Adrenal gland (tissue), 12 donors: Measurements from ENCODE around the gene RAP1GAP2. TPM values are rescaled to one million over a fixed set of nuclear protein-coding genes. Genes with fewer than 3 reads are reported as not detected.
"Not testable (repeated sequence)": the region's sequence is repeated elsewhere in the genome, so short reads cannot be mapped to it uniquely, and the experiment has no call there.

Experiments
- DNase-seq, 7 donors: peaks; one replicate each; pipeline ENCODE4 v3.0.0-alpha.2; 2019 to 2020
- H3K27ac ChIP-seq, 5 donors: fragments of 200-600 bp; sonication (generic) in 4 of 5; 1 replicate in 3 of 5; 2 replicates in 2 of 5; pipeline versions ENCODE4 v1.5.1 to v1.8.0; 2016 to 2020; ENCODE audit warnings: mild to moderate bottlenecking in 1 of 5
- H3K27me3 ChIP-seq: fragments of 200-600 bp; 2 replicates; pipeline ENCODE4 v1.8.0; 2021
- H3K36me3 ChIP-seq, 2 donors: fragments of 200-600 bp; replicated peaks in 1 of 2; 1 replicate in 1 of 2; 2 replicates in 1 of 2; pipeline versions ENCODE4 v1.5.1 to v1.8.0; 2018 to 2022
- H3K4me1 ChIP-seq, 2 donors: fragments of 200-600 bp; replicated peaks in 1 of 2; 1 replicate in 1 of 2; 2 replicates in 1 of 2; pipeline versions ENCODE4 v1.5.1 to v1.8.0; 2018 to 2021
- H3K4me3 ChIP-seq, 4 donors: fragments of 200-600 bp; sonication (generic) in 3 of 4; one replicate each; pipeline ENCODE4 v1.5.1; 2016 to 2018
- H3K9me3 ChIP-seq, 3 donors: fragments of 200-600 bp; sonication (generic) in 1 of 3; replicated peaks in 1 of 3; 1 replicate in 2 of 3; 2 replicates in 1 of 3; pipeline versions ENCODE4 v1.5.1 to v1.8.0; 2016 to 2021
- CTCF ChIP-seq, 6 experiments: fragments of 450-650 bp in 4 of 6; fragments of 200-600 bp in 2 of 6; sonication (generic) in 1 of 6; IDR thresholded peaks; 1 replicate in 5 of 6; 2 replicates in 1 of 6; pipeline versions ENCODE4 v1.5.1 to v1.8.0; 2016 to 2021; ENCODE audit warnings: antibody characterized with exemption in 6 of 6, mild to moderate bottlenecking in 2 of 6, moderate library complexity in 1 of 6
- POLR2A ChIP-seq, 2 donors: fragments of 450-650 bp; IDR thresholded peaks; one replicate each; pipeline ENCODE4 v1.6.1; 2017; ENCODE audit warnings: antibody characterized with exemption in 2 of 2, mild to moderate bottlenecking in 2 of 2, moderate library complexity in 1 of 2
- WGBS, 4 donors: extraction: QIAGEN DNeasy Blood & Tissue Kit in 2 of 4; methylation state at CpG; one replicate each; pipeline versions ENCODE4 v1.1.5 to v1.1.7; 2013 to 2017; 5-methylcytosine and 5-hydroxymethylcytosine counted together
- intact Hi-C, 2 donors: fragments of 100-400 bp; cut with DNase I; formaldehyde crosslinking; loops; one replicate each; pipeline versions ENCODE4 v1.14.1 to v1.15.0; 2022 to 2023
- polyA plus RNA-seq, 3 donors: library from polyadenylated mRNA; stranded (reverse); fragments of 200-250 nt in 2 of 3; fragments of 350-450 nt in 1 of 3; fragmentation: Illumina TruSeq in 1 of 3; extraction: RNeasy Lipid Tissue Mini Kit (QIAGEN cat#74804) in 1 of 3; gene quantifications; one replicate each; pipeline ENCODE4 v1.2.3, GENCODE V29; 2013 to 2014
- total RNA-seq, 9 donors: library from RNA; depleted of rRNA in 4 of 9; stranded (reverse); fragments of >200 nt in 4 of 9; fragments of 120-200 nt in 1 of 9; fragmentation: NEBNext Ultra II Directional in 1 of 9; extraction: Animal tissue kit (Norgen Biotek cat#: 25700) in 1 of 9; gene quantifications; one replicate each; pipeline versions ENCODE4 v1.1.0 to v1.2.4, GENCODE V29; 2013 to 2023
- donor health status: healthy with polysubstance abuse.
- donor health status: Bipolar disorder and iron deficiency.
- donor health status: DM: yes; HTN: yes; CAD: no.
- donor health status: DM: no; HTN: no; CAD: no.
- donor health status: DM: no; HTN: no; CAD: no.
- donor health status: DM: yes; HTN: yes; CAD: no.

The RAP1GAP2 gene
- total and polyA plus RNA-seq, 12 donors = 4.2 to 20.4 (median 6.9) TPM

- 71 to 79% (median 75%) methylated on average over 17 of the region's 17 CpGs for WGBS, 4 donors
- intact Hi-C loops = no loop called here
- Histone ChIP-seq H3K27me3 (no peaks in the 10 kb centered on the region), H3K36me3 (peaks cover 0 to 4% of the 10 kb centered on the region in 2 donors), H3K9me3 (no peaks in the 10 kb centered on the region), H3K4me3 (no peak overlapping the region), H3K27ac (no peak overlapping the region), H3K4me1 (no peaks in the 10 kb centered on the region)
- TF ChIP-seq POLR2A (IDR thresholded peaks at IDR 0.05) (no peak), CTCF (IDR thresholded peaks at IDR 0.05) (no peak)
- DNase-seq = peak in 1 of 7 donors; percentile 44
Measured at GRCh38 chr17:2995886-2996809, 199.9 kb downstream of the RAP1GAP2 start.

- intact Hi-C loops = no loop called here
- WGBS, 4 donors = 84 to 94% (median 91%) methylated on average over 11 of the region's 11 CpGs
- no peak overlapping the region for H3K4me3 ChIP-seq
- DNase-seq = no peak
- H3K36me3 ChIP-seq = no peaks in the 10 kb centered on the region
- no peak overlapping the region for H3K27ac ChIP-seq
- H3K4me1 ChIP-seq = peaks cover 0 to 5% of the 10 kb centered on the region in 2 donors
- H3K9me3 ChIP-seq = no peaks in the 10 kb centered on the region
- H3K27me3 ChIP-seq = no peaks in the 10 kb centered on the region
- TF ChIP-seq CTCF (IDR thresholded peaks at IDR 0.05) = no peak
- TF ChIP-seq POLR2A (IDR thresholded peaks at IDR 0.05) = no peak
Measured at GRCh38 chr17:2996810-2997670, 200.8 kb downstream of the RAP1GAP2 start.

GRCh38 chr17:2998469-2998901 lies 202.2 kb downstream of the RAP1GAP2 start:
- WGBS, 4 donors = 89 to 95% (median 94%) methylated on average over 9 of the region's 9 CpGs
- H3K4me1 ChIP-seq = peaks cover 0 to 20% of the 10 kb centered on the region in 2 donors
- H3K4me3 ChIP-seq, H3K27ac ChIP-seq, H3K36me3 ChIP-seq, DNase-seq, H3K27me3 ChIP-seq, H3K9me3 ChIP-seq, intact Hi-C loops: not testable (repeated sequence)

- Histone ChIP-seq H3K9me3 (no peaks in the 10 kb centered on the region), H3K27me3 (no peaks in the 10 kb centered on the region), H3K36me3 (no peaks in the 10 kb centered on the region), H3K4me3 (no peak overlapping the region), H3K4me1 (peaks cover 4 to 38% of the 10 kb centered on the region in 2 donors), H3K27ac (peak overlapping the region in 2 of 5 donors; percentile 78 to 84)
- 63 to 77% (median 74%) methylated on average over 8 to 14 of the region's 14 CpGs for WGBS, 4 donors
- TF ChIP-seq CTCF (IDR thresholded peaks at IDR 0.05) (no peak), POLR2A (IDR thresholded peaks at IDR 0.05) (no peak)
- intact Hi-C loops = no loop called here
- peak in 1 of 7 donors; percentile 30 for DNase-seq
Measured at GRCh38 chr17:3002538-3003295, 206.5 kb downstream of the RAP1GAP2 start.
